Umbilical cord (tissue), 2 donors: ENCODE results near the gene SNTG2. TPM values are rescaled to one million over a fixed set of nuclear protein-coding genes. Genes with fewer than 3 reads are reported as not detected.

ENCODE experiments used
- DNase-seq: peaks from one replicate; pipeline ENCODE4 v3.0.0-alpha.2; 2015; ENCODE audit warnings: low spot score
- total RNA-seq: library from RNA; depleted of rRNA; stranded (reverse); fragments of >200 nt; gene quantifications from one replicate; pipeline ENCODE4 v1.2.3, GENCODE V29; 2014; ENCODE audit warnings: low replicate concordance; ENCODE audit not compliant: insufficient read depth

Gene SNTG2
- total RNA-seq, 1 donor from 2014 or later, result not detected

GRCh38 chr2:951224-952006 is 766 bp downstream of the SNTG2 start:
- no peak for DNase-seq

GRCh38 chr2:953408-953807 is 2.8 kb downstream of the SNTG2 start:
- DNase-seq, result no peak

GRCh38 chr2:953975-954686 is 3.5 kb downstream of the SNTG2 start:
- peak; percentile 32 for DNase-seq

GRCh38 chr2:954687-955000 is 4.0 kb downstream of the SNTG2 start:
- no peak for DNase-seq

- no peak for DNase-seq
Observed at GRCh38 chr2:955829-956731, 5.4 kb downstream of the SNTG2 start.

GRCh38 chr2:959457-959856 is 8.8 kb downstream of the SNTG2 start:
- DNase-seq, result no peak

- no peak for DNase-seq
Observed at GRCh38 chr2:960061-960736, 9.6 kb downstream of the SNTG2 start.

GRCh38 chr2:961786-962185 is 11.1 kb downstream of the SNTG2 start:
- peak; percentile 37 for DNase-seq

GRCh38 chr2:963876-964275 is 13.2 kb downstream of the SNTG2 start:
- DNase-seq, result no peak

GRCh38 chr2:964562-964961 is 13.9 kb downstream of the SNTG2 start:
- no peak for DNase-seq

- DNase-seq, result no peak
Observed at GRCh38 chr2:965640-966147, 15.0 kb downstream of the SNTG2 start.

GRCh38 chr2:973129-973528 is 22.5 kb downstream of the SNTG2 start:
- DNase-seq, result no peak

GRCh38 chr2:974054-974453 is 23.4 kb downstream of the SNTG2 start:
- no peak for DNase-seq

- DNase-seq, result peak; percentile 71
Observed at GRCh38 chr2:974502-974901, 23.9 kb downstream of the SNTG2 start.

- no peak for DNase-seq
Observed at GRCh38 chr2:975095-975494, 24.4 kb downstream of the SNTG2 start.

- DNase-seq, result no peak
Observed at GRCh38 chr2:979069-979928, 28.6 kb downstream of the SNTG2 start.

GRCh38 chr2:980176-980575 is 29.5 kb downstream of the SNTG2 start:
- no peak for DNase-seq

- no peak for DNase-seq
Observed at GRCh38 chr2:981258-981657, 30.6 kb downstream of the SNTG2 start.

GRCh38 chr2:981759-982158 is 31.1 kb downstream of the SNTG2 start:
- no peak for DNase-seq

GRCh38 chr2:985317-985898 is 34.8 kb downstream of the SNTG2 start:
- peak; percentile 16 for DNase-seq
